Loucy (cell line): Measurements from ENCODE around the gene CD109.

Experiments used
- H2AFZ ChIP-seq: fragments of 200-600 bp; sonication (generic); 2 replicates; pipeline ENCODE4 v1.6.0; 2016; ENCODE audit warnings: antibody characterized with exemption, mild to moderate bottlenecking, low read length, moderate library complexity
- H3F3A ChIP-seq: fragments of 200-600 bp; 2 replicates; pipeline ENCODE4 v1.6.0; 2016; ENCODE audit warnings: antibody characterized with exemption, low read depth, mild to moderate bottlenecking
- H3K27me3 ChIP-seq: fragments of 200-600 bp; sonication (generic); 2 replicates; pipeline ENCODE4 v1.6.1; 2014; ENCODE audit warnings: low read length, mild to moderate bottlenecking; ENCODE audit not compliant: insufficient read depth, poor library complexity, severe bottlenecking
- H3K36me3 ChIP-seq: fragments of 200-600 bp; sonication (generic); 2 replicates; pipeline ENCODE4 v1.6.1; 2016; ENCODE audit warnings: low read length; ENCODE audit not compliant: insufficient read depth
- H3K4me1 ChIP-seq: fragments of 200-600 bp; sonication (generic); 2 replicates; pipeline ENCODE4 v1.5.1; 2014; ENCODE audit warnings: low read length, mild to moderate bottlenecking; ENCODE audit not compliant: insufficient read depth, poor library complexity, severe bottlenecking
- H3K4me2 ChIP-seq: fragments of 200-600 bp; sonication (generic); 2 replicates; pipeline ENCODE4 v1.6.0; 2014; ENCODE audit warnings: antibody characterized with exemption, low read length, low read depth, mild to moderate bottlenecking; ENCODE audit not compliant: poor library complexity, severe bottlenecking
- H3K4me3 ChIP-seq: fragments of 200-600 bp; sonication (generic); 2 replicates; pipeline ENCODE4 v1.5.1; 2014; ENCODE audit warnings: low read length, mild to moderate bottlenecking, mixed read lengths; ENCODE audit not compliant: poor library complexity, severe bottlenecking
- H3K79me2 ChIP-seq: fragments of 200-600 bp; sonication (generic); 2 replicates; pipeline ENCODE4 v1.6.1; 2014; ENCODE audit warnings: low read length; ENCODE audit not compliant: insufficient read depth
- H3K9ac ChIP-seq: fragments of 200-600 bp; sonication (generic); 2 replicates; pipeline ENCODE4 v1.6.0; 2014; ENCODE audit warnings: mild to moderate bottlenecking, low read depth, low read length, moderate library complexity; ENCODE audit not compliant: poor library complexity, severe bottlenecking
- H3K9me2 ChIP-seq: fragments of 200-600 bp; sonication (generic); replicated peaks from 2 replicates; pipeline ENCODE4 v1.6.1; 2016; ENCODE audit warnings: low read depth, low read length, mixed read lengths
- H3K9me3 ChIP-seq: fragments of 200-600 bp; sonication (generic); 2 replicates; pipeline ENCODE4 v1.6.1; 2014; ENCODE audit warnings: mild to moderate bottlenecking, antibody characterized with exemption, low read length, low read depth; ENCODE audit not compliant: insufficient read depth
- H4K20me1 ChIP-seq: fragments of 200-600 bp; sonication (generic); 2 replicates; pipeline ENCODE4 v1.6.0; 2014; ENCODE audit warnings: antibody characterized with exemption, low read length, mild to moderate bottlenecking; ENCODE audit not compliant: insufficient read depth, poor library complexity, severe bottlenecking
- CTCF ChIP-seq: fragments of 200-600 bp; sonication (generic); conservative IDR thresholded peaks from 2 replicates; pipeline ENCODE4 v1.5.1; 2014; ENCODE audit warnings: mild to moderate bottlenecking, antibody characterized with exemption, low read length
- EZH2phosphoT487 ChIP-seq: fragments of 200-600 bp; IDR thresholded peaks from 2 replicates; pipeline ENCODE4 v1.6.1; 2018; ENCODE audit warnings: antibody characterized with exemption, mild to moderate bottlenecking, moderate library complexity, borderline replicate concordance

Gene CD109

DNA sequence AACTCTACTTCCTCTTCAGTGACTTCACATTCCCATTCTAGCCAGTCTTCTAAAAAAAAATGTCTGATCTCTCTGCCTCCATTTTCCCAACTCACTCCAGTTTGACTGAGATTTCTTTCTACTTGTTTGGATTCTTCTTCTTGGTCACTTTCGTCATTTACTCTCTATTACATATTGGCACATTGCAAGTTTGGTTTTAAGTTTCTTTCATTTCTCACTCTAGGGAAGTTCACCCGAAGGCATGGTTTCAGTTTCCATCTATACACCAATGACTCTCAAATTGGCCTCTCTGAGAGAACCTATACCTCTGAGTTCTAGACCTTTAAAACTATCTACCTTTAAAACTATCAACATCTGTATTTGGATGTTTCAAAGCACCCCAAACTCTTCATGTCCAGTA is 51.3 kb downstream of the CD109 start:
- Histone ChIP-seq H3K79me2 (no peaks in the 10 kb centered on the region), H3K4me3 (no peak overlapping the region), H3K9me2 (no peaks in the 10 kb centered on the region), H2AFZ (no peak overlapping the region), H3K36me3 (peaks cover 24% of the 10 kb centered on the region; the same call in 1 of the 2 replicates), H3K27me3 (no peaks in the 10 kb centered on the region), H3K9me3 (no peaks in the 10 kb centered on the region), H3K4me2 (no peak overlapping the region), H3K9ac (no peak overlapping the region), H3F3A (no peaks in the 10 kb centered on the region), H3K4me1 (no peaks in the 10 kb centered on the region), H4K20me1 (no peaks in the 10 kb centered on the region)
- TF ChIP-seq EZH2phosphoT487 (no peak), CTCF (no peak)

GRCh38 chr6:73752943-73753342 is 56.9 kb downstream of the CD109 start:
- Histone ChIP-seq H3K79me2 (no peaks in the 10 kb centered on the region), H3K4me1 (no peaks in the 10 kb centered on the region), H3K4me3 (no peak overlapping the region), H3K9me2 (no peaks in the 10 kb centered on the region), H3F3A (no peaks in the 10 kb centered on the region), H3K9me3 (no peaks in the 10 kb centered on the region), H3K27me3 (no peaks in the 10 kb centered on the region), H3K9ac (no peak overlapping the region), H4K20me1 (no peaks in the 10 kb centered on the region), H2AFZ (no peak overlapping the region), H3K36me3 (peaks cover 22% of the 10 kb centered on the region; the same call in 1 of the 2 replicates), H3K4me2 (no peak overlapping the region)
- TF ChIP-seq EZH2phosphoT487 (no peak), CTCF (no peak)

- Histone ChIP-seq H3K36me3 (peaks cover 63% of the 10 kb centered on the region; the same call in 1 of the 2 replicates), H4K20me1 (no peaks in the 10 kb centered on the region), H3F3A (no peaks in the 10 kb centered on the region), H3K9me2 (no peaks in the 10 kb centered on the region), H3K4me1 (no peaks in the 10 kb centered on the region), H3K9me3 (no peaks in the 10 kb centered on the region), H2AFZ (no peak overlapping the region), H3K27me3 (no peaks in the 10 kb centered on the region), H3K79me2 (no peaks in the 10 kb centered on the region), H3K9ac (no peak overlapping the region), H3K4me2 (no peak overlapping the region), H3K4me3 (no peak overlapping the region)
- TF ChIP-seq EZH2phosphoT487 (no peak), CTCF (no peak)
Measured at GRCh38 chr6:73766040-73766439, 70.0 kb downstream of the CD109 start.
